ENCODE results near the gene KIF12. TPM values are rescaled to one million over a fixed set of nuclear protein-coding genes. Genes with fewer than 3 reads are reported as not detected.

Gene KIF12
- total RNA-seq, 1 donor from 2014 or later: not detected

DNA sequence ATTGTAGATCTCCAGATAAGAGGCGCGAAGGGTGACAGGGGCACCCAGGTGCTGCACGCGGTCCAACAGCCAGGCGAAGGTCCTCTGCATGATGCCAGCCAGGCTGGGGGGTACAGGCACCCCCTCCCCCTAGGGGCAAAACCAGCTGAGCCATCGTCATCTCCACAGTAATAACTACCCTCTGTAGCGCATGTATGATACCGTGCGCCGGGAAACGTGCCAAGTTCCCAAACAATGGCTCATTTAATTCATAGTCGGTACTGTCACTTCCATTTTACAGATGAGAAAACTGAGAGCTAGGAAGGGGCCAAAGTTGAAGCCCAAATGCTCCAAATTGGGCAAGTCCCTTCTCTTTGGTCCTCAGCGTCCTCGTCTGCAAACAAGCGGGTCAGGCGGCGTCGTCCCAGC lies 1.5 kb downstream of the KIF12 start:
- Histone ChIP-seq H3K36me3 (no peaks in the 10 kb centered on the region), H3K27ac (no peak overlapping the region), H3K4me1 (peaks cover 3 to 7% of the 10 kb centered on the region in 2 donors), H3K27me3 (peaks cover 4% of the 10 kb centered on the region), H3K4me3 (peak overlapping the region; percentile 53 to 66), H3K9me3 (no peaks in the 10 kb centered on the region)
- DNase-seq (ENCODE audit: low spot score in 2 of 2): no peak
- intact Hi-C loops (cut with DNase I): no loop called here
- TF ChIP-seq, protein P1, sequence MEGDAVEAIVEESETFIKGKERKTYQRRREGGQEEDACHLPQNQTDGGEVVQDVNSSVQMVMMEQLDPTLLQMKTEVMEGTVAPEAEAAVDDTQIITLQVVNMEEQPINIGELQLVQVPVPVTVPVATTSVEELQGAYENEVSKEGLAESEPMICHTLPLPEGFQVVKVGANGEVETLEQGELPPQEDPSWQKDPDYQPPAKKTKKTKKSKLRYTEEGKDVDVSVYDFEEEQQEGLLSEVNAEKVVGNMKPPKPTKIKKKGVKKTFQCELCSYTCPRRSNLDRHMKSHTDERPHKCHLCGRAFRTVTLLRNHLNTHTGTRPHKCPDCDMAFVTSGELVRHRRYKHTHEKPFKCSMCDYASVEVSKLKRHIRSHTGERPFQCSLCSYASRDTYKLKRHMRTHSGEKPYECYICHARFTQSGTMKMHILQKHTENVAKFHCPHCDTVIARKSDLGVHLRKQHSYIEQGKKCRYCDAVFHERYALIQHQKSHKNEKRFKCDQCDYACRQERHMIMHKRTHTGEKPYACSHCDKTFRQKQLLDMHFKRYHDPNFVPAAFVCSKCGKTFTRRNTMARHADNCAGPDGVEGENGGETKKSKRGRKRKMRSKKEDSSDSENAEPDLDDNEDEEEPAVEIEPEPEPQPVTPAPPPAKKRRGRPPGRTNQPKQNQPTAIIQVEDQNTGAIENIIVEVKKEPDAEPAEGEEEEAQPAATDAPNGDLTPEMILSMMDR (IDR thresholded peaks at IDR 0.05): no peak

DNA sequence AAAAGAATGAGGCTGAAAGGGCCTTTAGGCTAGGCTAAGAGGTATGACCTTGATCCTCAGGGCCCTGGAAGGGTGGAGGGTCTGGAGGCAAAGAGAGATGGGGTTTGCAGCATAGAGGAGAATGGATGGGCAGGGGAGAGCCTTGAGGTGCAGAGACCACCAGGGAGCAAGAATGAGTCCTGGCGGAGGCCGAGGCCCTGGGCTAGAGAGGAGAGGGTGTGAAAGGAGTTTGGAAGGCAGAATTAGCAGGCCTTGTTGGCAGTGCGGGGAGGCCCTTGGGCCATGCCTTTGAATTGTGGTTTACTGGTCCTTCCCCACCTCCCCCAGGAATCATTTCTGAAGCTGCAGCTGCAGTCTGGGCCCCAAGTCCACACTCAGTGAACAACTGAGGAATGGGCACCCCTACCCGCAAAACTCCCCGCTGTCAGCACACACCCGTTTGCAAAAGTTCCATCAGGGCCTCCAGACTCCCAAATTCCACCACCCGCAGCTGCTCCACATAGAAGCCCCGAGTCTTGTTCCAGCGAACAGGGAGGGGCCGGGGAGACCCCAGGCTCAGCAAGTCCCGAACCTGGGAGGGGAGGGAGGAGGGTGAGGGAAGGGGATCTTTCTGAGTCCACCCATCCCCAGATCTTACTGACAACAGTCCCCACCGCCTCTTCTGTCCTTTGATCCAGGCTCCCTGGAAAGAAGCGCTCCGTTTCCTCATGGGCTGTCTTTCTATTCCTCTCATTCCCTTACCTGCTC lies 2.1 kb downstream of the KIF12 start:
- H3K27me3 ChIP-seq: peaks cover 4% of the 10 kb centered on the region
- no peak overlapping the region for H3K4me3 ChIP-seq
- TF ChIP-seq, protein P1 (IDR thresholded peaks at IDR 0.05): no peak
- H3K9me3 ChIP-seq: no peaks in the 10 kb centered on the region
- no peak for DNase-seq (ENCODE audit: low spot score in 2 of 2)
- no peak overlapping the region for H3K27ac ChIP-seq
- H3K36me3 ChIP-seq: no peaks in the 10 kb centered on the region
- peaks cover 3 to 7% of the 10 kb centered on the region in 2 donors for H3K4me1 ChIP-seq
- intact Hi-C loops (cut with DNase I): no loop called here

DNA sequence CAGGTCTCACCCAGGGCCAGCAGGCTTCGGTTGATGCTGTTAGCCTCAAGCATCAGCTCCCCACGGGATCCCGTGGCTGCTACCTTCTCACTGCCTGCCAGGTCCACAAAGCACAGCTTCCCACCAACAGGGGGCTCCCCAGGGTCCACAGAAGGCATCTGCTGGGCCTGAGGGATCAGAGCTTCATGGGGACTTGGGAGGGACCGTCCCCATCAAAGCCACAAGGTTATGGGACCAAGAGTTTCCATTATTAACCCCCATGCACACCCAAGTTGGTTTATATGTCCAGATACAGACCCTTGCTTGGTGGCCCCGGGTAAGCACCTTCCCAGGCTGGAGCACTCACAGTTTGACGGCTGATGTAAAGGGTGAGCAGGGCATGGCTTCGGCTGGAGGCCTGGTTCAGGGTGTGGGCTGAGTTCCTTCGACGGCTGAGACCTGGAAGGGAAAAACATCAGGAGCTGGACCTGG lies 3.0 kb downstream of the KIF12 start:
- peaks cover 4% of the 10 kb centered on the region for H3K27me3 ChIP-seq
- DNase-seq (ENCODE audit: low spot score in 2 of 2): no peak
- intact Hi-C loops (cut with DNase I): no loop called here

DNA sequence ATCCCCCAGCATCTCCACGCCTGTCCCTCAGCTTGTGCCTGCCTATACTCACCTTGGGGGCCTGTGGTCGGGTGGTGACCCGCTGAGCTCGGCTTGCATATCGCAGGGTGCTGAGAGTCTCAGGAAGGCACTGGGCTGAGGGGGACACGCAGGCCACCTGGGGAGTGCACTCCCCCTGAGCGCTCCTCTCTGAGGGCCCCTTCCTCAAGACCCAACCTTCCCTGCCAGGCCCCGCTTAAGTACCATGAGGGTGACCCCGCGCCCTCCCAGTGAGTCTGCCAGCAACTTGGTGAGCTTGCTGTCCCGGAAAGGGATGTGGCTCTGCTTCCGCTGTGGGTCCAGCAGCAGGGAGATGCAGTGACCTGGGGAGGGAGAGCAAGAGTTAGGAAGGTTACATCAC lies 4.1 kb downstream of the KIF12 start:
- no peaks in the 10 kb centered on the region for H3K9me3 ChIP-seq
- H3K4me3 ChIP-seq: no peak overlapping the region
- intact Hi-C loops (cut with DNase I): no loop called here
- TF ChIP-seq, protein P1 (IDR thresholded peaks at IDR 0.05): no peak
- no peaks in the 10 kb centered on the region for H3K36me3 ChIP-seq
- peaks cover 4% of the 10 kb centered on the region for H3K27me3 ChIP-seq
- H3K27ac ChIP-seq: no peak overlapping the region
- peaks cover 3 to 7% of the 10 kb centered on the region in 2 donors for H3K4me1 ChIP-seq
- DNase-seq (ENCODE audit: low spot score in 2 of 2): no peak

More for the DNA sequence above, 3.0 kb downstream of the KIF12 start:
- no peaks in the 10 kb centered on the region for H3K36me3 ChIP-seq
- peaks cover 3 to 7% of the 10 kb centered on the region in 2 donors for H3K4me1 ChIP-seq
- H3K27ac ChIP-seq: no peak overlapping the region
- TF ChIP-seq, protein P1 (IDR thresholded peaks at IDR 0.05): no peak
- H3K4me3 ChIP-seq: no peak overlapping the region
- no peaks in the 10 kb centered on the region for H3K9me3 ChIP-seq

DNA sequence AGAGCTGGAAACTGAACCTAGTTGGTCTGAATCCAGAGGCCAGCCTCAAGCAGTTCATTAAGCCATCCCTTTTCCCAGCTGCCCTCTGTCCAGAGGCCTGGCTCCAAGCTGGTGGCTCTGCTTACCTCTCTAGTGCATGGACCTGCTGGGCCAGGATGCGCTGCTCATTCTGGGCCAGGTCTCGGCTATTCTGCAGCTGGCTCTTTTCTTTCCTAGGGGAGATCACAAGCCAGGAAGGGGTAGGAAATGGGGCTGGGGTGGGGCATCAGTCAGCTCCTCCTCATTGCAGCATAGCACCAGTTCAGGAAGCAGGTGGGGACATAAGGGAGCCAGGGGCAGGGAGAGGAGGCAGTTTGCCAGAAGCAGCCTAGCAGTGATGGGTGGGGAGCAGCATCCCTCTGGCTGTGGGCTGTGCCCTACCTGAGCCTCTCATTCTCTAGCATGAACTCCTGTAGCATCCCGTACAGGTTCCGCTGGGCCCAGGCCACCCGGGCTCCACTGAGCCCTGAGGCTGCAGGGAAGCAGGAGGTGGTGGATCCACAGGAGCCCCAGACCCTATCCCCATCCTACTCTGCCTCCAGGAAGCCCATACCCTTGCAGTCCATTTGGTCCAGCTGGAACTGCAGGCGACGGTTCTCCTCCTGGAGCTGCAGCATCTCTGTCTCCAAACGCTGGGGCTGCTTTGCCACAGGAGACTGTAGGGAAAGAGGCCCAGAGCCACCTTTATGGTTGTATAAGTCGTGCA lies 5.2 kb downstream of the KIF12 start:
- intact Hi-C loops (cut with DNase I): no loop called here
- peak in 1 of 2 donors; percentile 12 for DNase-seq (ENCODE audit: low spot score in 2 of 2)
- TF ChIP-seq, protein P1 (IDR thresholded peaks at IDR 0.05): no peak

More for the DNA sequence above, 5.2 kb downstream of the KIF12 start:
- Histone ChIP-seq H3K27me3 (peaks cover 4% of the 10 kb centered on the region), H3K36me3 (no peaks in the 10 kb centered on the region), H3K9me3 (no peaks in the 10 kb centered on the region), H3K4me3 (no peak overlapping the region), H3K27ac (no peak overlapping the region), H3K4me1 (peaks cover 3 to 7% of the 10 kb centered on the region in 2 donors)

All from ascending aorta (tissue), 2 donors.